Aorta (tissue), 5 donors: ENCODE measurements around the gene DCXR. TPM values are rescaled to one million over a fixed set of nuclear protein-coding genes. Genes with fewer than 3 reads are reported as not detected.

Experiments used
- ATAC-seq: fragments of 200-7000 bp; cut with Tn5 transposase; one replicate; pipeline ENCODE4 v1.9.1; 2022; ENCODE audit warnings: moderate library complexity; ENCODE audit not compliant: low FRiP score
- DNase-seq, 2 donors: peaks; one replicate each; pipeline ENCODE4 v3.0.0-alpha.2; 2020
- H3K27ac ChIP-seq, 2 donors: one replicate each; pipeline ENCODE4 v1.5.1; 2013; ENCODE audit warnings: low read length in 2 of 2, mild to moderate bottlenecking in 2 of 2, moderate library complexity in 2 of 2, control low read depth in 1 of 2, inconsistent platforms in 1 of 2, low read depth in 1 of 2
- H3K27me3 ChIP-seq, 2 donors: one replicate each; pipeline ENCODE4 v1.6.1; 2013; ENCODE audit warnings: control low read depth in 1 of 2, low read length in 1 of 2, mild to moderate bottlenecking in 1 of 2, moderate library complexity in 1 of 2; ENCODE audit not compliant: insufficient read depth in 2 of 2, control insufficient read depth in 1 of 2
- H3K36me3 ChIP-seq, 2 donors: one replicate each; pipeline ENCODE4 v1.6.1; 2013; ENCODE audit warnings: control low read depth in 1 of 2, low read length in 1 of 2, mild to moderate bottlenecking in 1 of 2; ENCODE audit not compliant: insufficient read depth in 2 of 2, control insufficient read depth in 1 of 2
- H3K4me1 ChIP-seq, 2 donors: one replicate each; pipeline ENCODE4 v1.6.1; 2013; ENCODE audit warnings: low read length in 2 of 2, control low read depth in 1 of 2, mild to moderate bottlenecking in 1 of 2, moderate library complexity in 1 of 2; ENCODE audit not compliant: insufficient read depth in 2 of 2, control insufficient read depth in 1 of 2
- H3K4me3 ChIP-seq, 2 donors: one replicate each; pipeline ENCODE4 v1.5.1; 2013; ENCODE audit warnings: low read length in 2 of 2, control low read depth in 1 of 2, mild to moderate bottlenecking in 1 of 2
- H3K9me3 ChIP-seq: one replicate; pipeline ENCODE4 v1.6.1; 2013; ENCODE audit warnings: mild to moderate bottlenecking, low read length; ENCODE audit not compliant: control insufficient read depth
- WGBS, 2 donors: extraction: QIAGEN DNeasy Blood & Tissue Kit; methylation state at CpG; one replicate each; pipeline ENCODE4 v1.1.7; 2013; 5-methylcytosine and 5-hydroxymethylcytosine counted together
- intact Hi-C, 2 donors: fragments of 100-400 bp; cut with DNase I; formaldehyde crosslinking; loops; one replicate each; pipeline versions ENCODE4 v1.14.2 to v1.15.0; 2022
- polyA plus RNA-seq, 2 donors: library from polyadenylated mRNA; stranded (reverse); fragments of 200-250 nt; gene quantifications; one replicate each; pipeline ENCODE4 v1.2.3, GENCODE V29; 2013
- total RNA-seq, 2 donors: library from RNA; stranded (reverse); fragmentation: NEBNext Ultra II Directional; extraction: Animal tissue kit (Norgen Biotek cat#: 25700); gene quantifications; one replicate each; pipeline ENCODE4 v1.2.1, GENCODE V29; 2021
- donor health status: healthy with polysubstance abuse.
- donor health status: Bipolar disorder and iron deficiency.
- donor health status: DM: no; HTN: no; CAD: no.
- donor health status: DM: no; HTN: no; CAD: no.
- donor health status: DM: yes; HTN: yes; CAD: no.

The DCXR gene
- total and polyA plus RNA-seq, 4 donors = 34.9 to 81.0 (median 71.1) TPM

DNA sequence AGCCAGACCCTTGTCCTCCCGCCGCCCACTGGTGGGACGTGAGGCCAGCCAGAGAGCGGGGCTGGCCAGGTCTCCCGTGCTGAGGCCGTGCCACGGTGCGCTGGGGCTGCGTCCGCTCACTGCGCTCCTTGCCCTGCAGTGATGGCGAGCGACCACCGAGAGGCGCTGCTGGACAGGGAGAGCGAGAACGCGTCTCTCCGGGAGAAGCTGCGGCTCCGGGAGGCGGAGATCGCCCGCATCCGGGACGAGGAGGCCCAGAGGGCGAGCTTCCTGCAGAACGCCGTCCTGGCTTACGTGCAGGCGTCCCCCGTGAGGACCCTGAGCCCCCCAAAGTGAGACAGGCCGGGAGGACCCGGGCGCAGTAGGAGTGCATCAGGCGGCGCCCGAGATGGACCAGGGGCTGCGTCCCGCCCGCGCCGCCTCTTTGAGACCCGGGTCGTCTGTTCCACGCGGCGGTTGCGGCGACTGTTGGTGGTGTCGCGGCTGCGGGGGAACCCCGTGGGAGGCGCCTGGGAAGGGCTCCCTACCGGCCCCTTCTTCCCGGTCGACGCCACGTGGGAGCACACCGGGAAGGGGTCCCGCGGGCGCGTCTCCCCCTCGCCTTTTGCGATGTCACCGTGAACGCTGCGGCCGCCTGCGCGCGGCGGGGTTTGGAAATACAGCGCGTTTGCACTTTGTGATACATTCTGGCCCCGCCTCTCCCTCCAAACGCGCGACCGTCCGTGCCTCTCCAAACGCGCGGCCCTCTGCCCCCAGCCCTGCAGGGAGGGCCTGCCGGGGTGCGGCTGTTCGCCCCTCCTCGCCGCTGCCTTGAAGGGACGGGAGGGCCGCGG is 6.8 kb downstream of the DCXR start:
- ATAC-seq (peak; percentile 89), DNase-seq (peak; percentile 89 to 94)
- Histone ChIP-seq H3K4me3 (peak overlapping the region in 1 of 2 donors; percentile 10), H3K36me3 (no peaks in the 10 kb centered on the region), H3K9me3 (no peaks in the 10 kb centered on the region), H3K27me3 (no peaks in the 10 kb centered on the region), H3K27ac (no peak overlapping the region), H3K4me1 (no peaks in the 10 kb centered on the region)
- intact Hi-C loops = loop anchor here (1.0 to 10.0 kb wide), 3 partner anchors 124 to 294 kb away; no protein-coding TSS in a partner anchor
- 1% methylated on average over 85 to 94 of the region's 94 CpGs for WGBS, 2 donors

GRCh38 chr17:82029990-82030469 is 7.5 kb downstream of the DCXR start:
- no peaks in the 10 kb centered on the region for H3K9me3 ChIP-seq
- no peaks in the 10 kb centered on the region for H3K27me3 ChIP-seq
- intact Hi-C loops = loop anchor here (1.0 to 10.0 kb wide), 3 partner anchors 124 to 295 kb away; no protein-coding TSS in a partner anchor
- 69 to 74% methylated on average over 31 of the region's 31 CpGs for WGBS, 2 donors
- no peaks in the 10 kb centered on the region for H3K36me3 ChIP-seq
- H3K4me1 ChIP-seq = no peaks in the 10 kb centered on the region
- no peak overlapping the region for H3K27ac ChIP-seq
- H3K4me3 ChIP-seq = no peak overlapping the region
- DNase-seq (no peak), ATAC-seq (no peak)

- intact Hi-C loops = no loop called here
- Histone ChIP-seq H3K27me3 (no peaks in the 10 kb centered on the region), H3K36me3 (no peaks in the 10 kb centered on the region), H3K4me1 (no peaks in the 10 kb centered on the region), H3K9me3 (no peaks in the 10 kb centered on the region), H3K27ac (no peak overlapping the region), H3K4me3 (no peak overlapping the region)
- DNase-seq (no peak), ATAC-seq (no peak)
- WGBS, 2 donors = 93% methylated on average over 16 of the region's 16 CpGs
These were observed 8.1 kb downstream of the DCXR start for GRCh38 chr17:82029391-82029790.

DNA sequence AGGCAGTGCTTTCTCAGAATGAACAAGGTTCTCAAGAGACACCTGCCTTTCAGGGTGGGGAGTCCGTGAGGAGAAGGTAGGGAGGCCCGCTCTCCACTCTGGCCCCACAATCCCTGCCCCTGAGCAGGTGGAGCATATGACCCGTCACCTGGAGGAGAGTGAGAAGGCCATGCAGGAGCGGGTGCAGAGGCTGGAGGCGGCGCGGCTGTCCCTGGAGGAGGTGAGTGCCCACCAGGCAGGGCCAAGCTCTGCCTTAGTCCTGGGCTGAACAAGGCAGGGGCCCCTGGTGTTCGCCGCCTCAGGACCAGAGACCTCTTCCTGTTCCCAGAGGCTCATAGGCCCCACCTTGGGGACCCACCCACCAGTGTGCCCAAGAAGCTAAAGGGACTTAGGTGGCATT is 8.5 kb downstream of the DCXR start:
- intact Hi-C loops = no loop called here
- WGBS, 2 donors = 96 to 98% methylated on average over 9 of the region's 9 CpGs

DNA sequence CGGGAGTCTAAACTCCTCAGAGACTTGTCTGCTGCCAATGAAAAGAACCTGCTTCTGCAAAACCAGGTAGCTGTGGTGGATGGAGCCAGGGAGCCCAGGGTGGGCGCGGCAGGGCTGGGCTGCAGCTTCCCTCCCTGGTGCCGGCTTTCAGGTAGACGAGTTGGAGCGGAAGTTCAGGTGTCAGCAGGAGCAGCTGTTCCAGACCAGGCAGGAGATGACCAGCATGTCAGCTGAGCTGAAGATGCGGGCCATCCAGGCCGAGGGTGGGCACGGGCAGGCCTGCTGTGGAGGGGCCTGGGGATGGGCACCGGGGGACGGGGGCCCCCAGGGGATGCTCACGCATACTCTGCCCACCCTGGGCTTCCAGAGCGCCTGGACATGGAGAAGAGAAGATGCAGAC is 9.3 kb downstream of the DCXR start:
- Histone ChIP-seq H3K9me3 (no peaks in the 10 kb centered on the region), H3K4me3 (no peak overlapping the region), H3K27me3 (no peaks in the 10 kb centered on the region), H3K4me1 (no peaks in the 10 kb centered on the region), H3K36me3 (no peaks in the 10 kb centered on the region), H3K27ac (no peak overlapping the region)
- WGBS, 2 donors = 96 to 98% methylated on average over 13 of the region's 13 CpGs
- DNase-seq (no peak), ATAC-seq (no peak)
- intact Hi-C loops = no loop called here

More for the DNA sequence above, 8.5 kb downstream of the DCXR start:
- Histone ChIP-seq H3K36me3 (no peaks in the 10 kb centered on the region), H3K4me1 (no peaks in the 10 kb centered on the region), H3K4me3 (no peak overlapping the region), H3K9me3 (no peaks in the 10 kb centered on the region), H3K27ac (no peak overlapping the region), H3K27me3 (no peaks in the 10 kb centered on the region)
- no peak for ATAC-seq
- no peak for DNase-seq

DNA sequence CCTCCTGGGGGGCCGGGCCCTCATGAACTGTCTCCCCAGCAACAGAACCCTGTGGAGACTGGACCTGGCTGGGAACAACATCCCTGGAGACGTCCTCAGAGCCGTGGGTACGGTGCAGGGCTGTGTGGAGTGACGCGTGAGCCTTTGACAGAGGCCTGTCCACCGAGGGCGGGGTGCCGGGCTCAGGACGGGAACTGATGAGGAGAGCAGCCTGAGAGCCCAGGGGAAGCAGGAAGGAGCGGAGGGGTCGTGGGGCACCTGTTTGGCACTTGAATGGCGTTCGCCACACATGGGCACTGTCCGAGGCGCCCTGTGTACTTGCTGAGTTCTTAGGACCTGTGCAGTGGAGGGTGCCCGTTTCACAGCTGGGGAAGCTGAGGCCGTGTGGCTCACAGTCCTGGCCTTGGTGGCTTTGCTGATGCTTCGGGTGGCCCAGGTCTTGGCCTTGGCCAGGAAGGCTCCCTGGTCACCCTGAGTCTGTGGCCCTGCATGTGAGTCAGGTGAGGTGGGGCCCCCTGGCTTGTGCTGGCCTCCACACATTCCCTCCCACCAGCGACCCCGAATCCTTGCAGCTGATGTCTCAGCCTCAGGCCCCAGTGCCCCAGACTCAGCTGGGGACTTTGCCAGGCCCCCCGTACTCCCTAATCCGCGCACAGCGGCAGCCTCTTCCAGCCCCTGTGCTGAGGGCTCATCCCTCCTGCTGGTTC is 11.9 kb downstream of the DCXR start:
- no peaks in the 10 kb centered on the region for H3K36me3 ChIP-seq
- no peaks in the 10 kb centered on the region for H3K4me1 ChIP-seq
- H3K27ac ChIP-seq = no peak overlapping the region
- ATAC-seq = no peak
- H3K4me3 ChIP-seq = no peak overlapping the region
- intact Hi-C loops = no loop called here
- no peaks in the 10 kb centered on the region for H3K9me3 ChIP-seq
- 94 to 96% methylated on average over 25 of the region's 25 CpGs for WGBS, 2 donors
- no peaks in the 10 kb centered on the region for H3K27me3 ChIP-seq
- DNase-seq = no peak

GRCh38 chr17:82024859-82025258 is 12.6 kb downstream of the DCXR start:
- H3K36me3 ChIP-seq = no peaks in the 10 kb centered on the region
- H3K4me3 ChIP-seq = no peak overlapping the region
- DNase-seq (no peak), ATAC-seq (no peak)
- no peaks in the 10 kb centered on the region for H3K4me1 ChIP-seq
- H3K27me3 ChIP-seq = no peaks in the 10 kb centered on the region
- whole genome bisulfite sequencing, 2 donors = 95 to 96% methylated on average over 17 of the region's 17 CpGs
- intact Hi-C loops = no loop called here
- no peaks in the 10 kb centered on the region for H3K9me3 ChIP-seq
- no peak overlapping the region for H3K27ac ChIP-seq

DNA sequence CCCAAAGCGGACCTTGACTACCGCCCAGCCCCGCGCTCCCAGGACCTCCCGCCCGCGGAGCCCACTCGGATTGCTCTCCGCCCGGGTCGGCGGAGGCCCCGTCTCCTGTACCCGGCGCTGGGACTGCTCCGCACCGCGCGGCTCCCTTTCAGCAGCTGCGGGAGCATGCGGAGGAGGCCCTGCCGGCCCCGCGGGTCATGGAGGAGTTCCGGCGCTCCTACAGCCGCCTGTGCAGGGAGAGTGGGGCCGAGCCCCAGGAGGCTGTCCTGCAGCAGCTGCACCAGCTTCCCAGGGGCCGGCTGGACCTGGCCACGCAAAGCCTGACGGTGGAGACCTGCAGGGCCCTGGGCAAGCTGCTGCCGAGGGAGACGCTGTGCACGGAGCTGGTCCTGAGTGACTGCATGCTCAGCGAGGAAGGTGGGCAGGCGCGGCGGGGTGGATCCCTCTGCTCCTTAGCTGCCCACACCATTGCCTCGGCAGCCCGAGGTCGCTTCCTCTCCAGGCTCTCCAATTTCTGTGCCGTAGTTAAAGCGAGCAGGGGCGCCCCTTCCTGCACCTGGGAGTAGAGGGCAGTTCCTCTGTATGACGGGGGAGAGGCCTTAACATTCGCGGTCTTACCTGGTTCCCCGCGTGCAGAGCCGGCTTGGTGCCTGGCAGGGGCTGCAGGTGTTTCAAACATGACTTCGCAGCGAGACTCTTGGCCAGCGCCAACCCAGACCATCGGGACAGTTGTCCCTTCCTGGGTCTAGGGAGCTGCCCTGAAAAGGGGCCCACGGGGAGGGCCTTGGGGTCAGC is 13.9 kb downstream of the DCXR start:
- Histone ChIP-seq H3K36me3 (no peaks in the 10 kb centered on the region), H3K27ac (no peak overlapping the region), H3K4me3 (peak overlapping the region; percentile 39 to 56), H3K27me3 (no peaks in the 10 kb centered on the region), H3K4me1 (no peaks in the 10 kb centered on the region), H3K9me3 (no peaks in the 10 kb centered on the region)
- no peak for DNase-seq
- intact Hi-C loops = no loop called here
- 6 to 9% methylated on average over 48 to 55 of the region's 55 CpGs for WGBS, 2 donors
- no peak for ATAC-seq
